Adipocyte (in vitro differentiated cells): ENCODE data around the gene COBLL1.

ENCODE experiments used
- DNase-seq: peaks from one replicate; pipeline ENCODE4 v3.0.0-alpha.2; 2015; ENCODE audit warnings: low read depth
- H3K27me3 ChIP-seq: replicated peaks from 2 replicates; pipeline ENCODE4 v1.7.0; 2013; ENCODE audit warnings: mild to moderate bottlenecking, low read length, moderate library complexity; ENCODE audit not compliant: control insufficient read depth, insufficient read depth
- H3K36me3 ChIP-seq: 2 replicates; pipeline ENCODE4 v1.7.0; 2013; ENCODE audit warnings: low read length, mild to moderate bottlenecking, moderate library complexity; ENCODE audit not compliant: control insufficient read depth, insufficient read depth, severe bottlenecking
- H3K4me1 ChIP-seq: 2 replicates; pipeline ENCODE4 v1.7.0; 2013; ENCODE audit warnings: mild to moderate bottlenecking, low read length, moderate library complexity; ENCODE audit not compliant: control insufficient read depth, insufficient read depth
- H3K4me3 ChIP-seq: 2 replicates; pipeline ENCODE4 v1.7.0; 2013; ENCODE audit warnings: mild to moderate bottlenecking, low read length, moderate library complexity
- H3K9ac ChIP-seq: 2 replicates; pipeline ENCODE4 v1.7.0; 2013; ENCODE audit warnings: mild to moderate bottlenecking, low read length, moderate library complexity
- H3K9me3 ChIP-seq: 2 replicates; pipeline ENCODE4 v1.7.0; 2013; ENCODE audit warnings: mild to moderate bottlenecking, low read length, moderate library complexity; ENCODE audit not compliant: control insufficient read depth

COBLL1 gene

GRCh38 chr2:164816046-164816445 is 25.6 kb downstream of the COBLL1 start:
- Histone ChIP-seq H3K9me3 (no peaks in the 10 kb centered on the region), H3K4me1 (peaks cover 3% of the 10 kb centered on the region), H3K36me3 (no peaks in the 10 kb centered on the region), H3K27me3 (no peaks in the 10 kb centered on the region), H3K4me3 (no peak overlapping the region), H3K9ac (no peak overlapping the region)
- DNase-seq = no peak

DNA sequence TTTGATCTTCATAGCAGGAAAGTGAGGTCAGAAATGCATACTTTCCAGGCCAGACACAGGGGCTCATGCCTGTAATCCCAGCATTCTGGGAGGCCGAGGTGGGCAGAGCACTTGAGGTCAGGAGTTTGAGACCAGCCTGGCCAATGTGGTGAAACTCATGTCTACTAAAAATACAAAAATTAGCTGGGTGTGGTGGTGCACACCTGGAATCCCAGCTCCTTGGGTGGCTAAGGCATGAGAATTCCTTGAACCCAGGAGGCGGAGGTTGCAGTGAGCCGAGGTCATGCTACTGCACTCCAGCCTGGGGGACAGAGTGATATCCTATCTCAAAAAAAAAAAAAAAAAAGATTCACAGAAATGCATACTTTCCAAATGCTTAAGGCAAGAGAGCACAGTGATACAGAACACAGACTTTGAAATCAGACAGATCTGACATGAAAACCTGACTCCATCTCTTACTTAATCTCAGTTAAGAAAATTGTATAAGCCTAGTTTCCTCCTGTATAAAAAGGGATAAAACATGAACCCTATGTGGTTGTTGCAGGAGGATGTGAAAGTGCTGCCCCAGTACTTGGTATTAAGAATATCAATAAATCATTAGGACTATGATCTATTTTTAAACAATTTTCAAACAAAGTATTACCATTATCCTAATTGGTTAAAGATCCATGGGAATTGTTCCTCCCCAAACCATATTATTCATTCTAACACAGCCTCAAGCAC is 26.4 kb downstream of the COBLL1 start:
- H3K36me3 ChIP-seq = no peaks in the 10 kb centered on the region
- H3K4me3 ChIP-seq = no peak overlapping the region
- peaks cover 10% of the 10 kb centered on the region for H3K4me1 ChIP-seq
- H3K27me3 ChIP-seq = no peaks in the 10 kb centered on the region
- H3K9ac ChIP-seq = no peak overlapping the region
- no peak for DNase-seq
- no peaks in the 10 kb centered on the region for H3K9me3 ChIP-seq

DNA sequence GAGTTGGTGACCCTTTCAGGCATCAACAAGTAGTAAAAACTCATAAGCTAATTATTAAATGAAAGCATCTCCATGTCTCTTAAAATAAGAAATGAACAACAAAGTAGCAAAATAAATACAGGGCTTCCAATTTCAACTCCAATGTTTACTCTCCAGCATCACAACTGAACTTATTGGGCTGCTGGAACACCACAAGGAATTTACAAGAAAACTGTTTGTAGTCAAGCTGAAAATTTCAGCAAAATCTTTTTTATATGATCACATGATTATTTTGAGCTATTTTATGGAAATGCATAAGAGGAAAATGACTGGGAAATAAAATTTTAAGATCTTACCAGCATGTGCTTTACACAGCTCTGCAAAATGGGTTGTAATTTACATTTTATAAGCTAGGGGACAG is 28.1 kb downstream of the COBLL1 start:
- Histone ChIP-seq H3K27me3 (no peaks in the 10 kb centered on the region), H3K4me3 (no peak overlapping the region), H3K4me1 (peaks cover 21% of the 10 kb centered on the region), H3K9ac (no peak overlapping the region), H3K36me3 (no peaks in the 10 kb centered on the region), H3K9me3 (no peaks in the 10 kb centered on the region)
- no peak for DNase-seq

- H3K9me3 ChIP-seq = no peaks in the 10 kb centered on the region
- no peak for DNase-seq
- no peaks in the 10 kb centered on the region for H3K27me3 ChIP-seq
- no peak overlapping the region for H3K9ac ChIP-seq
- no peak overlapping the region for H3K4me3 ChIP-seq
- H3K36me3 ChIP-seq = no peaks in the 10 kb centered on the region
- peaks cover 28% of the 10 kb centered on the region for H3K4me1 ChIP-seq
Observed at GRCh38 chr2:164812378-164812777, 29.2 kb downstream of the COBLL1 start.

DNA sequence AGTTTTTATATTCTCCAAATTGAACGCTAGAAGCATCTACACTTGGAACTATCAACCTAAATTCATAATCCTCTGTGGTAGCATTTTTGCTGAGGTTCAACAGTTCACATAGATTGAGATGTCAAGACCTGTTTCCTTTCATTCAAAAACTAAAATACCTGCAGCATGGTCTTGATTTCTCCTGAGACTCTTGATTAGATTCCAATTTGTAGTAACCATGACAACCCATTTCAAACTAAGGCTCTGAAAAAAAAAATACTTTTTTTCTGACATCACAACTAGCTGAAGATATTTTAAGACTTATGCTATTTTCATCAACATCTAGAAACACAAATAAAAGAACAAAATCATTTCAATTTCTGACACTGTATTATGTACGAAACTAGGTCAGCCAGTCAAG is 29.8 kb downstream of the COBLL1 start:
- Histone ChIP-seq H3K9ac (no peak overlapping the region), H3K27me3 (no peaks in the 10 kb centered on the region), H3K4me3 (no peak overlapping the region), H3K36me3 (no peaks in the 10 kb centered on the region), H3K4me1 (peaks cover 28% of the 10 kb centered on the region), H3K9me3 (no peaks in the 10 kb centered on the region)
- DNase-seq = no peak

GRCh38 chr2:164810843-164811242 is 30.8 kb downstream of the COBLL1 start:
- Histone ChIP-seq H3K36me3 (no peaks in the 10 kb centered on the region), H3K9ac (no peak overlapping the region), H3K9me3 (no peaks in the 10 kb centered on the region), H3K4me1 (peaks cover 28% of the 10 kb centered on the region), H3K27me3 (no peaks in the 10 kb centered on the region), H3K4me3 (no peak overlapping the region)
- DNase-seq = peak; percentile 92

- DNase-seq = peak; percentile 70
- no peak overlapping the region for H3K4me3 ChIP-seq
- no peaks in the 10 kb centered on the region for H3K27me3 ChIP-seq
Observed at GRCh38 chr2:164808776-164809175, 32.8 kb downstream of the COBLL1 start.

DNA sequence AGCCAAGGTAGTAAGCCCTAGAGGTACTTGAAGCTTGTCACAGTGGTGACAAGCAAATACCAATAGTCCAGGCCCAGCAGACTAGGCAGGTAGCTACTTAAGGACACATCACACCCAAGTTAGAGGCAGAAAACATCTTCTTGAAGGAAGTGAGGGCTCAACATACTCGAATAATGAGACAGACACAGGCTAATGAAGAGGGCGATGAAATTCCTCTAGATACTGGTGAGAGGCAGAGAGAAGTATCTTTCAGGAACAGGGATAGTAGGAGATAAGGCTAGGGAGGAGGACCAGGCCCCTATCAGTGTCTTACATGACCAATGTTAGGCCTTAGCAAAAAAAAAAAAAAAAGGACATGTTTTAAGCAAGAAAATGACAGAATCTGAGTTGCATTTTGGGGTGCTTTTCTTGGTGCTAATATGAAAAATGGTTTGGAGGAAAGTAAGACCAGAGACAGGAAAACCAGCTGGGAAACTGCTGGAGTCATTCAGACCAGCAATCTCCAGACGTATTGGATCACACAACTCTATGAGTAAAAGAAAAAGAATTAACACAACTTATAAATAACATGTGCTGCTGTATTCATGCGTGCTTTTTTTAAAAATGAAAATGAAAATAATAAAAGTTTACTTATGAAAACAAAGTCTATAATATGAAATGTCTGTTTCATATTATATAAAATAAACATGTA is 37.7 kb downstream of the COBLL1 start:
- no peaks in the 10 kb centered on the region for H3K27me3 ChIP-seq
- no peak overlapping the region for H3K4me3 ChIP-seq
- peak; percentile 49 for DNase-seq
- no peaks in the 10 kb centered on the region for H3K9me3 ChIP-seq
- H3K4me1 ChIP-seq = peaks cover 38% of the 10 kb centered on the region
- H3K36me3 ChIP-seq = no peaks in the 10 kb centered on the region
- peak overlapping the region; percentile 37 for H3K9ac ChIP-seq

More at GRCh38 chr2:164808776-164809175, 32.8 kb downstream of the COBLL1 start:
- no peaks in the 10 kb centered on the region for H3K36me3 ChIP-seq
- H3K9ac ChIP-seq = no peak overlapping the region
- H3K4me1 ChIP-seq = peaks cover 36% of the 10 kb centered on the region
- no peaks in the 10 kb centered on the region for H3K9me3 ChIP-seq

- Histone ChIP-seq H3K27me3 (no peaks in the 10 kb centered on the region), H3K9ac (peak overlapping the region; percentile 56), H3K36me3 (no peaks in the 10 kb centered on the region), H3K4me1 (peaks cover 38% of the 10 kb centered on the region), H3K9me3 (no peaks in the 10 kb centered on the region), H3K4me3 (peak overlapping the region; percentile 62)
- DNase-seq = no peak
Observed at GRCh38 chr2:164802095-164802707, 39.4 kb downstream of the COBLL1 start.

DNA sequence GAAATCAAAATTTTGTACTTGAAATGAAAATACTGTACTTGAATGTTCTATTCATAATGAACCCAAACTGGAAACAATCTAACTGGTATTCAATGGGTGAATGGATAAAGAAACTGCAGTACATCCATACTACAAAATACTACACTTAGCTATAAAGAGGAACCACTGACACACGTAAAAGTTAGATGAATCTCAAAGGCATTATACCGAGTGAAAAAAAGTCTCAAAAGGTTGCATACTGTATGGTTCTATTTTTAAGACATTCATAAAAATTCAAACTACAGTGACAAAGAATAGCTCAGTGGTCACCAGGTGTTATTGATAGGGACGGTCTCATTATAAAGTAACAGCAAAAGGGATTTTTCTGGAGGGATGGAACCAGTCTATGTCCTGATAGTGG is 41.1 kb downstream of the COBLL1 start:
- no peak for DNase-seq

GRCh38 chr2:164797627-164798026 is 44.0 kb downstream of the COBLL1 start:
- Histone ChIP-seq H3K36me3 (no peaks in the 10 kb centered on the region), H3K27me3 (no peaks in the 10 kb centered on the region)
- DNase-seq = no peak

More for the DNA sequence above, 41.1 kb downstream of the COBLL1 start:
- H3K4me1 ChIP-seq = peaks cover 41% of the 10 kb centered on the region
- H3K9ac ChIP-seq = no peak overlapping the region
- no peak overlapping the region for H3K4me3 ChIP-seq
- no peaks in the 10 kb centered on the region for H3K27me3 ChIP-seq
- no peaks in the 10 kb centered on the region for H3K9me3 ChIP-seq
- no peaks in the 10 kb centered on the region for H3K36me3 ChIP-seq

More at GRCh38 chr2:164797627-164798026, 44.0 kb downstream of the COBLL1 start:
- peak overlapping the region; percentile 22 for H3K9ac ChIP-seq
- H3K4me3 ChIP-seq = no peak overlapping the region
- H3K9me3 ChIP-seq = no peaks in the 10 kb centered on the region
- H3K4me1 ChIP-seq = peaks cover 51% of the 10 kb centered on the region
